Aorta (tissue), 5 donors: ENCODE results near the gene SERPINA10. TPM values are rescaled to one million over a fixed set of nuclear protein-coding genes. Genes with fewer than 3 reads are reported as not detected.
"Not testable (repeated sequence)": the region's sequence is repeated elsewhere in the genome, so short reads cannot be mapped to it uniquely, and the experiment has no call there.

Experiments
- ATAC-seq: fragments of 200-7000 bp; cut with Tn5 transposase; one replicate; pipeline ENCODE4 v1.9.1; 2022; ENCODE audit warnings: moderate library complexity; ENCODE audit not compliant: low FRiP score
- DNase-seq, 2 donors: peaks; one replicate each; pipeline ENCODE4 v3.0.0-alpha.2; 2020
- H3K27ac ChIP-seq, 2 donors: one replicate each; pipeline ENCODE4 v1.5.1; 2013; ENCODE audit warnings: low read length in 2 of 2, mild to moderate bottlenecking in 2 of 2, moderate library complexity in 2 of 2, control low read depth in 1 of 2, inconsistent platforms in 1 of 2, low read depth in 1 of 2
- H3K27me3 ChIP-seq, 2 donors: one replicate each; pipeline ENCODE4 v1.6.1; 2013; ENCODE audit warnings: control low read depth in 1 of 2, low read length in 1 of 2, mild to moderate bottlenecking in 1 of 2, moderate library complexity in 1 of 2; ENCODE audit not compliant: insufficient read depth in 2 of 2, control insufficient read depth in 1 of 2
- H3K36me3 ChIP-seq, 2 donors: one replicate each; pipeline ENCODE4 v1.6.1; 2013; ENCODE audit warnings: control low read depth in 1 of 2, low read length in 1 of 2, mild to moderate bottlenecking in 1 of 2; ENCODE audit not compliant: insufficient read depth in 2 of 2, control insufficient read depth in 1 of 2
- H3K4me1 ChIP-seq, 2 donors: one replicate each; pipeline ENCODE4 v1.6.1; 2013; ENCODE audit warnings: low read length in 2 of 2, control low read depth in 1 of 2, mild to moderate bottlenecking in 1 of 2, moderate library complexity in 1 of 2; ENCODE audit not compliant: insufficient read depth in 2 of 2, control insufficient read depth in 1 of 2
- H3K4me3 ChIP-seq, 2 donors: one replicate each; pipeline ENCODE4 v1.5.1; 2013; ENCODE audit warnings: low read length in 2 of 2, control low read depth in 1 of 2, mild to moderate bottlenecking in 1 of 2
- H3K9me3 ChIP-seq: one replicate; pipeline ENCODE4 v1.6.1; 2013; ENCODE audit warnings: mild to moderate bottlenecking, low read length; ENCODE audit not compliant: control insufficient read depth
- WGBS, 2 donors: extraction: QIAGEN DNeasy Blood & Tissue Kit; methylation state at CpG; one replicate each; pipeline ENCODE4 v1.1.7; 2013; 5-methylcytosine and 5-hydroxymethylcytosine counted together
- intact Hi-C, 2 donors: fragments of 100-400 bp; cut with DNase I; formaldehyde crosslinking; loops; one replicate each; pipeline versions ENCODE4 v1.14.2 to v1.15.0; 2022
- polyA plus RNA-seq, 2 donors: library from polyadenylated mRNA; stranded (reverse); fragments of 200-250 nt; gene quantifications; one replicate each; pipeline ENCODE4 v1.2.3, GENCODE V29; 2013
- total RNA-seq, 2 donors: library from RNA; stranded (reverse); fragmentation: NEBNext Ultra II Directional; extraction: Animal tissue kit (Norgen Biotek cat#: 25700); gene quantifications; one replicate each; pipeline ENCODE4 v1.2.1, GENCODE V29; 2021
- donor health status: healthy with polysubstance abuse.
- donor health status: Bipolar disorder and iron deficiency.
- donor health status: DM: no; HTN: no; CAD: no.
- donor health status: DM: no; HTN: no; CAD: no.
- donor health status: DM: yes; HTN: yes; CAD: no.

The SERPINA10 gene
- total and polyA plus RNA-seq, 4 donors, result not detected

GRCh38 chr14:94276898-94277561 is 16.0 kb downstream of the SERPINA10 start:
- H3K36me3 ChIP-seq, H3K27me3 ChIP-seq, H3K4me1 ChIP-seq, H3K4me3 ChIP-seq, intact Hi-C loops, DNase-seq, ATAC-seq, H3K27ac ChIP-seq, H3K9me3 ChIP-seq: not testable (repeated sequence)
- WGBS, 2 donors, result 85 to 91% methylated on average over 11 of the region's 11 CpGs

- H3K36me3 ChIP-seq, result no peaks in the 10 kb centered on the region
- H3K4me1 ChIP-seq, result no peaks in the 10 kb centered on the region
- 77 to 78% methylated on average over 10 of the region's 10 CpGs for WGBS, 2 donors
- no peak overlapping the region for H3K4me3 ChIP-seq
- no peak for ATAC-seq
- H3K9me3 ChIP-seq, result no peaks in the 10 kb centered on the region
- intact Hi-C loops, result no loop called here
- H3K27me3 ChIP-seq, result no peaks in the 10 kb centered on the region
- no peak for DNase-seq
- H3K27ac ChIP-seq, result no peak overlapping the region
Measured at GRCh38 chr14:94269156-94269555, 23.9 kb downstream of the SERPINA10 start.

- H3K4me1 ChIP-seq, H3K4me3 ChIP-seq, DNase-seq, ATAC-seq, H3K27me3 ChIP-seq, H3K36me3 ChIP-seq, H3K27ac ChIP-seq, H3K9me3 ChIP-seq, intact Hi-C loops: not testable (repeated sequence)
- 73 to 77% methylated on average over 7 of the region's 7 CpGs for WGBS, 2 donors
Measured at GRCh38 chr14:94268582-94268981, 24.5 kb downstream of the SERPINA10 start.

- ATAC-seq, result no peak
- no peaks in the 10 kb centered on the region for H3K9me3 ChIP-seq
- H3K36me3 ChIP-seq, result no peaks in the 10 kb centered on the region
- intact Hi-C loops, result no loop called here
- H3K4me3 ChIP-seq, result no peak overlapping the region
- 61 to 72% methylated on average over 1 of the region's 1 CpG for WGBS, 2 donors
- H3K27me3 ChIP-seq, result no peaks in the 10 kb centered on the region
- no peak for DNase-seq
- H3K27ac ChIP-seq, result no peak overlapping the region
- no peaks in the 10 kb centered on the region for H3K4me1 ChIP-seq
Measured at GRCh38 chr14:94267352-94267751, 25.7 kb downstream of the SERPINA10 start.

GRCh38 chr14:94264195-94264594 is 28.9 kb downstream of the SERPINA10 start:
- H3K27me3 ChIP-seq, H3K9me3 ChIP-seq, H3K4me3 ChIP-seq, H3K36me3 ChIP-seq, ATAC-seq, intact Hi-C loops, H3K27ac ChIP-seq, H3K4me1 ChIP-seq, DNase-seq: not testable (repeated sequence)
- WGBS, 2 donors, result 68 to 77% methylated on average over 3 of the region's 3 CpGs

- 57 to 81% methylated on average over 2 of the region's 2 CpGs for WGBS, 2 donors
Measured at GRCh38 chr14:94244182-94244581, 48.9 kb downstream of the SERPINA10 start.

GRCh38 chr14:94239406-94239805 is 53.7 kb downstream of the SERPINA10 start:
- ATAC-seq, result no peak
- Histone ChIP-seq H3K36me3 (no peaks in the 10 kb centered on the region), H3K4me3 (no peak overlapping the region), H3K4me1 (no peaks in the 10 kb centered on the region), H3K27me3 (no peaks in the 10 kb centered on the region), H3K27ac (no peak overlapping the region), H3K9me3 (no peaks in the 10 kb centered on the region)
- no peak for DNase-seq
- intact Hi-C loops, result no loop called here
- WGBS, 2 donors, result 91 to 95% methylated on average over 2 of the region's 2 CpGs

More at GRCh38 chr14:94244182-94244581, 48.9 kb downstream of the SERPINA10 start:
- ATAC-seq, result no peak
- Histone ChIP-seq H3K27ac (no peak overlapping the region), H3K36me3 (no peaks in the 10 kb centered on the region), H3K27me3 (no peaks in the 10 kb centered on the region), H3K4me3 (no peak overlapping the region), H3K4me1 (no peaks in the 10 kb centered on the region), H3K9me3 (no peaks in the 10 kb centered on the region)
- DNase-seq, result no peak
- intact Hi-C loops, result no loop called here

- 78 to 81% methylated on average over 4 of the region's 4 CpGs for WGBS, 2 donors
- no peak for DNase-seq
- Histone ChIP-seq H3K4me1 (no peaks in the 10 kb centered on the region), H3K27me3 (no peaks in the 10 kb centered on the region), H3K27ac (no peak overlapping the region), H3K9me3 (no peaks in the 10 kb centered on the region), H3K4me3 (no peak overlapping the region), H3K36me3 (no peaks in the 10 kb centered on the region)
- ATAC-seq, result no peak
- intact Hi-C loops, result no loop called here
Measured at GRCh38 chr14:94237983-94238382, 55.1 kb downstream of the SERPINA10 start.

- DNase-seq, result no peak
- intact Hi-C loops, result no loop called here
- no peaks in the 10 kb centered on the region for H3K27me3 ChIP-seq
- no peaks in the 10 kb centered on the region for H3K36me3 ChIP-seq
- H3K4me3 ChIP-seq, result no peak overlapping the region
- no peak for ATAC-seq
- H3K27ac ChIP-seq, result no peak overlapping the region
- H3K9me3 ChIP-seq, result no peaks in the 10 kb centered on the region
- no peaks in the 10 kb centered on the region for H3K4me1 ChIP-seq
Measured at GRCh38 chr14:94237046-94237445, 56.0 kb downstream of the SERPINA10 start.
